HEK293 (cell line): ENCODE measurements around the gene PTGR2.
"Not testable (repeated sequence)": the region's sequence is repeated elsewhere in the genome, so short reads cannot be mapped to it uniquely, and the experiment has no call there.

Experiments
- CTCF ChIA-PET: fragments of 350-600 bp; formaldehyde crosslinking; extraction: SDS; loops from one replicate; lab custom pipeline; 2021; ENCODE audit warnings: antibody characterized with exemption; lab: Yijun Ruan, JAX
- POLR2A ChIA-PET: fragments of 300-600 bp; formaldehyde crosslinking; extraction: SDS; loops from one replicate; lab custom pipeline; 2020; ENCODE audit warnings: antibody characterized with exemption, inconsistent platforms; lab: Yijun Ruan, JAX
- H3K27ac ChIP-seq: fragments of 200-500 bp; sonication (Bioruptor generic); 2 replicates; pipeline ENCODE4 v1.5.1; 2014; ENCODE audit warnings: low read depth, low read length, control low read depth, inconsistent platforms; ENCODE audit errors: extremely low read depth
- H3K36me3 ChIP-seq, 2 experiments: fragments of 200-500 bp in 1 of 2; sonication (Bioruptor generic) in 1 of 2; 1 replicate in 1 of 2; 2 replicates in 1 of 2; pipeline ENCODE4 v1.5.1; 2014 to 2017; ENCODE audit warnings: inconsistent platforms in 2 of 2, low read length in 2 of 2; ENCODE audit not compliant: control insufficient read depth in 2 of 2, insufficient read depth in 1 of 2
- H3K4me1 ChIP-seq: fragments of 200-500 bp; sonication (Bioruptor generic); 2 replicates; pipeline ENCODE4 v1.5.1; 2014; ENCODE audit warnings: mild to moderate bottlenecking, low read length, inconsistent platforms; ENCODE audit not compliant: control insufficient read depth, insufficient read depth
- H3K4me3 ChIP-seq: 2 replicates; pipeline ENCODE4 v1.5.1; 2011; ENCODE audit warnings: low read depth, mild to moderate bottlenecking, control low read depth, low read length, moderate library complexity
- H3K9me3 ChIP-seq: fragments of 200-500 bp; sonication (Bioruptor generic); 2 replicates; pipeline ENCODE4 v1.5.1; 2014; ENCODE audit warnings: low read depth, low read length, inconsistent platforms; ENCODE audit not compliant: control insufficient read depth, insufficient read depth
- CTCF ChIP-seq: fragments of 450-650 bp; formaldehyde crosslinking; IDR thresholded peaks from 2 replicates; pipeline ENCODE4 v1.5.1; 2016; ENCODE audit warnings: missing biosample characterization, missing genetic modification characterization
- HOXC10 ChIP-seq: sonication (generic); formaldehyde crosslinking; IDR thresholded peaks from 2 replicates; pipeline ENCODE4 v1.8.1; 2023; ENCODE audit warnings: mild to moderate bottlenecking, missing genetic modification reagents
- KLF10 ChIP-seq: fragments of 450-650 bp; IDR thresholded peaks from 2 replicates; pipeline ENCODE4 v1.5.1; 2018; ENCODE audit warnings: missing biosample characterization, mild to moderate bottlenecking, missing genetic modification characterization
- KLF8 ChIP-seq: fragments of 450-650 bp; formaldehyde crosslinking; IDR thresholded peaks from 2 replicates; pipeline ENCODE4 v1.5.1; 2016; ENCODE audit warnings: missing biosample characterization, missing genetic modification characterization
- MEIS1 ChIP-seq: sonication (generic); formaldehyde crosslinking; IDR thresholded peaks from 2 replicates; pipeline ENCODE4 v1.8.1; 2022; ENCODE audit warnings: missing genetic modification reagents, mild to moderate bottlenecking, borderline replicate concordance
- PRDM6 ChIP-seq: fragments of 450-650 bp; formaldehyde crosslinking; IDR thresholded peaks from 2 replicates; pipeline ENCODE4 v1.5.1; 2017; ENCODE audit warnings: missing biosample characterization, missing genetic modification characterization
- SCRT1 ChIP-seq: fragments of 450-650 bp; formaldehyde crosslinking; IDR thresholded peaks from 2 replicates; pipeline ENCODE4 v1.5.1; 2016; ENCODE audit warnings: missing biosample characterization, missing genetic modification characterization, borderline replicate concordance
- SCRT2 ChIP-seq: fragments of 450-650 bp; formaldehyde crosslinking; IDR thresholded peaks from 2 replicates; pipeline ENCODE4 v1.5.1; 2016; ENCODE audit warnings: missing biosample characterization, missing genetic modification characterization
- ZBTB21 ChIP-seq: fragments of 450-650 bp; formaldehyde crosslinking; IDR thresholded peaks from 2 replicates; pipeline ENCODE4 v1.5.1; 2017; ENCODE audit warnings: missing biosample characterization, missing genetic modification characterization
- ZFP69B ChIP-seq: fragments of 450-650 bp; formaldehyde crosslinking; IDR thresholded peaks from 2 replicates; pipeline ENCODE4 v1.5.1; 2016; ENCODE audit warnings: missing biosample characterization, missing genetic modification characterization
- ZNF174 ChIP-seq: fragments of 450-650 bp; formaldehyde crosslinking; IDR thresholded peaks from 2 replicates; pipeline ENCODE4 v1.5.0; 2017; ENCODE audit warnings: missing biosample characterization, mild to moderate bottlenecking, missing genetic modification characterization
- ZNF324 ChIP-seq: fragments of 450-650 bp; formaldehyde crosslinking; IDR thresholded peaks from 2 replicates; pipeline ENCODE4 v1.5.1; 2016; ENCODE audit warnings: missing biosample characterization, missing genetic modification characterization
- ZNF391 ChIP-seq: fragments of 450-650 bp; formaldehyde crosslinking; IDR thresholded peaks from 2 replicates; pipeline ENCODE4 v1.5.1; 2016; ENCODE audit warnings: low read depth, missing biosample characterization, missing genetic modification characterization, borderline replicate concordance
- ZNF48 ChIP-seq: fragments of 450-650 bp; formaldehyde crosslinking; IDR thresholded peaks from 2 replicates; pipeline ENCODE4 v1.5.1; 2016; ENCODE audit warnings: missing biosample characterization, missing genetic modification characterization
- ZNF514 ChIP-seq: fragments of 450-650 bp; formaldehyde crosslinking; IDR thresholded peaks from 2 replicates; pipeline ENCODE4 v1.5.1; 2016; ENCODE audit warnings: missing biosample characterization, missing genetic modification characterization
- ZNF654 ChIP-seq: fragments of 450-650 bp; formaldehyde crosslinking; IDR thresholded peaks from 2 replicates; pipeline ENCODE4 v1.5.1; 2016; ENCODE audit warnings: low read depth, missing biosample characterization, missing genetic modification characterization
- ZNF658 ChIP-seq: fragments of 450-650 bp; formaldehyde crosslinking; IDR thresholded peaks from 2 replicates; pipeline ENCODE4; 2016; ENCODE audit warnings: missing biosample characterization, missing genetic modification characterization
- ZNF660 ChIP-seq: fragments of 450-650 bp; IDR thresholded peaks from 2 replicates; pipeline ENCODE4 v1.5.1; 2018; ENCODE audit warnings: missing biosample characterization, mild to moderate bottlenecking, missing genetic modification characterization
- ZNF692 ChIP-seq: fragments of 450-650 bp; formaldehyde crosslinking; IDR thresholded peaks from 2 replicates; pipeline ENCODE4 v1.5.1; 2016; ENCODE audit warnings: missing biosample characterization, missing genetic modification characterization
- ZNF76 ChIP-seq: fragments of 450-650 bp; formaldehyde crosslinking; IDR thresholded peaks from 2 replicates; pipeline ENCODE4; 2016; ENCODE audit warnings: low read depth, missing biosample characterization, missing genetic modification characterization, borderline replicate concordance
- ZNF785 ChIP-seq: fragments of 450-650 bp; formaldehyde crosslinking; IDR thresholded peaks from 2 replicates; pipeline ENCODE4 v1.5.1; 2016; ENCODE audit warnings: missing biosample characterization, missing genetic modification characterization
- ZSCAN16 ChIP-seq: fragments of 450-650 bp; formaldehyde crosslinking; IDR thresholded peaks from 2 replicates; pipeline ENCODE4 v1.5.1; 2016; ENCODE audit warnings: missing biosample characterization, missing genetic modification characterization
- ZSCAN30 ChIP-seq: fragments of 450-650 bp; IDR thresholded peaks from 2 replicates; pipeline ENCODE4 v1.5.1; 2018; ENCODE audit warnings: missing biosample characterization, mild to moderate bottlenecking, missing genetic modification characterization, moderate library complexity
- ZSCAN4 ChIP-seq: fragments of 450-650 bp; formaldehyde crosslinking; IDR thresholded peaks from 2 replicates; pipeline ENCODE4 v1.5.1; 2017; ENCODE audit warnings: missing biosample characterization, missing genetic modification characterization
- TF ChIP-seq, protein P1 (sequence below): fragments of 450-650 bp; formaldehyde crosslinking; IDR thresholded peaks from 2 replicates; pipeline ENCODE4 v1.5.1; 2016; ENCODE audit warnings: missing biosample characterization, missing genetic modification characterization
- TF ChIP-seq, protein P2 (sequence below): fragments of 450-650 bp; formaldehyde crosslinking; IDR thresholded peaks from 2 replicates; pipeline ENCODE4 v1.5.1; 2017; ENCODE audit warnings: missing biosample characterization, missing genetic modification characterization

PTGR2 gene

DNA sequence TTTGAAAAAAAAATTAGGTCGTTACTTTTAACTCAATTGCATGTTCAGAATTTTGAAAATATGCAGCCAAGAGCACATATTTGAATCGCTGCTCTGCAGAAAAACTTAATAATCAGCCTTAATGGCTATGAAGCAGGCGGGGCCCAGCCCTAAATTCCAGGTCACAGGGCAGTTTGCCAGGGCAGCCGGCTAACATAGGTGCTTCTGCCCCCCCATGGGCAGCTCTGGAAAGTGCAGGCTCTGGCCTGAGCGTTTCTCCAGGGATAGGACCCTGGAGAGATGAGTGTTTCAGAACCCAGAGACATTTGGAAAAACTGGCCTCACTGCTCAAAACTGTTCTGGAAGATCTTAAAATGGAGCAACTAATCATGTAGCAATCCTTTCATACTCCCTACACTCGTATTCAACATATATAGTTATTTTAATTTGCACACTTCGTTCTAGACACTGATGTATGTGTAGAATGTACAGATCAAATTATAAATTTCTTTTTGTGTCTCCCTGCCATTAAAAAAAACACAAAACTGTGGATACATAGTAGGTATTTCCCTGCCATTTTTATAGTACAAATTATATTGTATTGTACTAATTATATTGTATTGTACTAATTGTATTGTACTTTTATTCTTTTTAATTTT lies 26.0 kb upstream of the PTGR2 start:
- CTCF ChIA-PET, result interaction anchor here (0.6 to 4.0 kb wide), 17 partner anchors 8 to 213 kb away, joined by 3 to 30 read pairs (median 4); no protein-coding TSS in a partner anchor
- TF ChIP-seq ZNF692 (tag by site-specific recombination) (peak; percentile 69), SCRT1 (tag by site-specific recombination) (no peak), KLF10 (no peak), ZSCAN30 (peak; percentile 61; the same call in 1 of the 2 replicates), ZSCAN4 (no peak), ZSCAN16 (no peak), SCRT2 (tag by site-specific recombination) (no peak), ZNF514 (tag by site-specific recombination) (no peak), ZNF660 (tag by site-specific recombination) (peak; percentile 55), ZNF785 (tag by site-specific recombination) (peak; percentile 99), HOXC10 (CRISPR knock-in tag) (no peak), ZNF658 (no peak), ZNF76 (tag by site-specific recombination) (no peak), ZNF654 (peak; percentile 63), KLF8 (no peak), ZNF48 (tag by site-specific recombination) (no peak), ZBTB21 (tag by site-specific recombination) (no peak), ZNF174 (tag by site-specific recombination) (no peak), ZNF391 (tag by site-specific recombination) (no peak), PRDM6 (tag by site-specific recombination) (peak; percentile 70), ZNF324 (tag by site-specific recombination) (no peak), ZFP69B (tag by site-specific recombination) (0 out of 2 replicates have a peak, but pooled peaks have one; percentile 33), MEIS1 (no peak), CTCF (tag by site-specific recombination) (peak; percentile 31; the same call in 1 of the 2 replicates)
- TF ChIP-seq, protein P1, sequence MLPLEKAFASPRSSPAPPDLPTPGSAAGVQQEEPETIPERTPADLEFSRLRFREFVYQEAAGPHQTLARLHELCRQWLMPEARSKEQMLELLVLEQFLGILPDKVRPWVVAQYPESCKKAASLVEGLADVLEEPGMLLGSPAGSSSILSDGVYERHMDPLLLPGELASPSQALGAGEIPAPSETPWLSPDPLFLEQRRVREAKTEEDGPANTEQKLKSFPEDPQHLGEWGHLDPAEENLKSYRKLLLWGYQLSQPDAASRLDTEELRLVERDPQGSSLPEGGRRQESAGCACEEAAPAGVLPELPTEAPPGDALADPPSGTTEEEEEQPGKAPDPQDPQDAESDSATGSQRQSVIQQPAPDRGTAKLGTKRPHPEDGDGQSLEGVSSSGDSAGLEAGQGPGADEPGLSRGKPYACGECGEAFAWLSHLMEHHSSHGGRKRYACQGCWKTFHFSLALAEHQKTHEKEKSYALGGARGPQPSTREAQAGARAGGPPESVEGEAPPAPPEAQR (tag by site-specific recombination), result no peak
- TF ChIP-seq, protein P2, sequence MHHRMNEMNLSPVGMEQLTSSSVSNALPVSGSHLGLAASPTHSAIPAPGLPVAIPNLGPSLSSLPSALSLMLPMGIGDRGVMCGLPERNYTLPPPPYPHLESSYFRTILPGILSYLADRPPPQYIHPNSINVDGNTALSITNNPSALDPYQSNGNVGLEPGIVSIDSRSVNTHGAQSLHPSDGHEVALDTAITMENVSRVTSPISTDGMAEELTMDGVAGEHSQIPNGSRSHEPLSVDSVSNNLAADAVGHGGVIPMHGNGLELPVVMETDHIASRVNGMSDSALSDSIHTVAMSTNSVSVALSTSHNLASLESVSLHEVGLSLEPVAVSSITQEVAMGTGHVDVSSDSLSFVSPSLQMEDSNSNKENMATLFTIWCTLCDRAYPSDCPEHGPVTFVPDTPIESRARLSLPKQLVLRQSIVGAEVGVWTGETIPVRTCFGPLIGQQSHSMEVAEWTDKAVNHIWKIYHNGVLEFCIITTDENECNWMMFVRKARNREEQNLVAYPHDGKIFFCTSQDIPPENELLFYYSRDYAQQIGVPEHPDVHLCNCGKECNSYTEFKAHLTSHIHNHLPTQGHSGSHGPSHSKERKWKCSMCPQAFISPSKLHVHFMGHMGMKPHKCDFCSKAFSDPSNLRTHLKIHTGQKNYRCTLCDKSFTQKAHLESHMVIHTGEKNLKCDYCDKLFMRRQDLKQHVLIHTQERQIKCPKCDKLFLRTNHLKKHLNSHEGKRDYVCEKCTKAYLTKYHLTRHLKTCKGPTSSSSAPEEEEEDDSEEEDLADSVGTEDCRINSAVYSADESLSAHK (tag by site-specific recombination), result peak; percentile 95
- no peak overlapping the region for H3K4me3 ChIP-seq
- no peak overlapping the region for H3K27ac ChIP-seq
- H3K4me1 ChIP-seq, result no peaks in the 10 kb centered on the region; the same call in 1 of the 2 replicates
- H3K36me3 ChIP-seq, result no peaks in the 10 kb centered on the region
- no peaks in the 10 kb centered on the region for H3K9me3 ChIP-seq
- POLR2A ChIA-PET, result interaction anchor here (1.2 kb wide), 1 partner anchor 66 kb away, joined by 4 read pairs; a partner anchor contains a TSS

GRCh38 chr14:73827190-73827589 lies 24.4 kb upstream of the PTGR2 start:
- POLR2A ChIA-PET, result interaction anchor here (1.2 kb wide), 1 partner anchor 59 kb away, joined by 3 read pairs; the partner anchor contains the start of gene ZNF410
- not testable (repeated sequence) for H3K4me3 ChIP-seq, H3K36me3 ChIP-seq, H3K27ac ChIP-seq, H3K4me1 ChIP-seq, H3K9me3 ChIP-seq
- CTCF ChIA-PET, result interaction anchor here (0.8 to 4.0 kb wide), 6 partner anchors 30 to 98 kb away, joined by 3 to 30 read pairs (median 4); no protein-coding TSS in a partner anchor
